Neuronal stem cell (in vitro differentiated cells): ENCODE measurements around the gene TBC1D5.

Experiments used
- DNase-seq: peaks from one replicate; pipeline ENCODE4 v3.0.0-alpha.2; 2013; ENCODE audit warnings: low spot score
- H2AFZ ChIP-seq: one replicate; pipeline ENCODE4 v1.6.1; 2013; ENCODE audit warnings: mild to moderate bottlenecking, low read length, inconsistent platforms
- H2AK5ac ChIP-seq: 2 replicates; pipeline ENCODE4 v1.6.1; 2013; ENCODE audit warnings: low read depth, mild to moderate bottlenecking, inconsistent platforms, low read length, moderate library complexity, mixed read lengths
- H2BK120ac ChIP-seq: 2 replicates; pipeline ENCODE4 v1.6.1; 2013; ENCODE audit warnings: low read depth, mild to moderate bottlenecking, inconsistent platforms, low read length, moderate library complexity, mixed read lengths
- H2BK12ac ChIP-seq: one replicate; pipeline ENCODE4 v1.6.1; 2013; ENCODE audit warnings: low read length, inconsistent platforms
- H2BK15ac ChIP-seq: 2 replicates; pipeline ENCODE4 v1.6.1; 2013; ENCODE audit warnings: mild to moderate bottlenecking, low read length, inconsistent platforms, mixed read lengths
- H2BK5ac ChIP-seq: one replicate; pipeline ENCODE4 v1.6.1; 2013; ENCODE audit warnings: inconsistent platforms, mild to moderate bottlenecking, low read length, moderate library complexity
- H3K14ac ChIP-seq: one replicate; pipeline ENCODE4 v1.6.1; 2013; ENCODE audit warnings: low read length, inconsistent platforms
- H3K18ac ChIP-seq: 2 replicates; pipeline ENCODE4 v1.6.1; 2013; ENCODE audit warnings: low read length, inconsistent platforms
- H3K23ac ChIP-seq: 2 replicates; pipeline ENCODE4 v1.6.1; 2013; ENCODE audit warnings: low read depth, mild to moderate bottlenecking, mixed read lengths, low read length, inconsistent platforms; ENCODE audit not compliant: poor library complexity
- H3K27ac ChIP-seq: replicated peaks from 3 replicates; pipeline ENCODE4 v1.5.1; 2013; ENCODE audit warnings: low read length, inconsistent platforms
- H3K27me3 ChIP-seq, 3 experiments: 2 replicates each; pipeline ENCODE4 v1.6.1; 2013; ENCODE audit warnings: low read length in 3 of 3, mild to moderate bottlenecking in 2 of 3, inconsistent platforms in 1 of 3, low read depth in 1 of 3, mixed read lengths in 1 of 3, moderate library complexity in 1 of 3; ENCODE audit not compliant: control insufficient read depth in 3 of 3, insufficient read depth in 3 of 3
- H3K36me3 ChIP-seq, 2 donors: replicated peaks in 1 of 2; 2 replicates each; pipeline ENCODE4 v1.6.1; 2013; ENCODE audit warnings: low read length in 2 of 2; ENCODE audit not compliant: control insufficient read depth in 2 of 2, insufficient read depth in 2 of 2
- H3K4ac ChIP-seq: 2 replicates; pipeline ENCODE4 v1.6.1; 2013; ENCODE audit warnings: inconsistent platforms, mild to moderate bottlenecking, low read length, moderate library complexity
- H3K4me1 ChIP-seq, 2 donors: 1 replicate in 1 of 2; 2 replicates in 1 of 2; pipeline ENCODE4 v1.6.1; 2013; ENCODE audit warnings: low read length in 2 of 2, low read depth in 1 of 2; ENCODE audit not compliant: control insufficient read depth in 2 of 2, insufficient read depth in 1 of 2
- H3K4me2 ChIP-seq: one replicate; pipeline ENCODE4 v1.6.1; 2013; ENCODE audit warnings: mild to moderate bottlenecking, low read length, inconsistent platforms; ENCODE audit not compliant: insufficient read depth, poor library complexity, severe bottlenecking
- H3K4me3 ChIP-seq, 2 donors: 2 replicates each; pipeline ENCODE4 v1.5.1; 2013; ENCODE audit warnings: low read length in 2 of 2, mild to moderate bottlenecking in 2 of 2, inconsistent platforms in 1 of 2, moderate library complexity in 1 of 2
- H3K79me1 ChIP-seq: one replicate; pipeline ENCODE4 v1.6.1; 2013; ENCODE audit warnings: low read depth, mild to moderate bottlenecking, inconsistent platforms, low read length, moderate library complexity
- H3K9ac ChIP-seq: one replicate; pipeline ENCODE4 v1.6.1; 2013; ENCODE audit warnings: mild to moderate bottlenecking, low read depth, low read length, inconsistent platforms; ENCODE audit not compliant: poor library complexity
- H3K9me3 ChIP-seq, 2 donors: replicated peaks in 1 of 2; 2 replicates each; pipeline versions ENCODE3 to v1.6.1; 2013; ENCODE audit warnings: low read length in 2 of 2, mild to moderate bottlenecking in 2 of 2, inconsistent platforms in 1 of 2, low read depth in 1 of 2, mixed read lengths in 1 of 2, moderate library complexity in 1 of 2; ENCODE audit not compliant: control insufficient read depth in 2 of 2, insufficient read depth in 1 of 2
- H4K8ac ChIP-seq: one replicate; pipeline ENCODE4 v1.6.1; 2013; ENCODE audit warnings: low read depth, mild to moderate bottlenecking, inconsistent platforms, low read length, moderate library complexity
- H4K91ac ChIP-seq: one replicate; pipeline ENCODE4 v1.6.1; 2013; ENCODE audit warnings: low read length, low read depth, mild to moderate bottlenecking, inconsistent platforms; ENCODE audit not compliant: poor library complexity
- WGBS, 2 donors: extraction: QIAGEN DNeasy Blood & Tissue Kit; methylation state at CpG; one replicate each; pipeline ENCODE4 v1.1.7; 2013; ENCODE audit warnings: missing lambda C conversion rate in 2 of 2, mixed read lengths in 1 of 2; ENCODE audit not compliant: insufficient read length in 2 of 2, insufficient replicate concordance in 1 of 2; ENCODE audit errors: extremely low coverage in 2 of 2; 5-methylcytosine and 5-hydroxymethylcytosine counted together

Gene TBC1D5

GRCh38 chr3:17580901-17581300 lies 161.5 kb downstream of the TBC1D5 start:
- Histone ChIP-seq H2AFZ (no peak overlapping the region), H2BK5ac (no peak overlapping the region), H3K4me1 (no peaks in the 10 kb centered on the region), H3K4ac (no peak overlapping the region), H3K18ac (no peak overlapping the region), H3K23ac (no peak overlapping the region), H4K8ac (no peak overlapping the region), H3K4me2 (no peak overlapping the region), H2BK12ac (no peak overlapping the region), H3K4me3 (no peak overlapping the region), H3K36me3 (no peaks in the 10 kb centered on the region), H3K9ac (no peak overlapping the region), H4K91ac (no peak overlapping the region), H2BK120ac (no peak overlapping the region), H3K79me1 (no peaks in the 10 kb centered on the region), H2AK5ac (no peak overlapping the region), H3K27ac (no peak overlapping the region), H3K27me3 (no peaks in the 10 kb centered on the region), H2BK15ac (no peak overlapping the region), H3K14ac (no peak overlapping the region), H3K9me3 (no peaks in the 10 kb centered on the region)
- no CpG with 5 or more reads among the region's 4 CpGs for WGBS, 2 donors
- no peak for DNase-seq

GRCh38 chr3:17579289-17580031 lies 163.0 kb downstream of the TBC1D5 start:
- Histone ChIP-seq H3K27me3 (no peaks in the 10 kb centered on the region), H3K18ac (no peak overlapping the region), H3K36me3 (no peaks in the 10 kb centered on the region), H3K4ac (no peak overlapping the region), H3K9ac (no peak overlapping the region), H4K8ac (no peak overlapping the region), H3K79me1 (no peaks in the 10 kb centered on the region), H2AK5ac (no peak overlapping the region), H3K4me2 (no peak overlapping the region), H2BK12ac (no peak overlapping the region), H2BK120ac (no peak overlapping the region), H3K14ac (no peak overlapping the region), H2BK15ac (no peak overlapping the region), H3K9me3 (no peaks in the 10 kb centered on the region), H4K91ac (no peak overlapping the region), H2AFZ (no peak overlapping the region), H3K27ac (no peak overlapping the region), H3K4me1 (no peaks in the 10 kb centered on the region), H3K23ac (no peak overlapping the region), H2BK5ac (no peak overlapping the region), H3K4me3 (no peak overlapping the region)
- no CpG with 5 or more reads among the region's 3 CpGs for WGBS, 2 donors
- no peak for DNase-seq

- Histone ChIP-seq H3K9me3 (no peaks in the 10 kb centered on the region), H3K4me3 (no peak overlapping the region), H3K79me1 (no peaks in the 10 kb centered on the region), H3K36me3 (no peaks in the 10 kb centered on the region), H3K4me1 (peaks cover 0 to 1% of the 10 kb centered on the region in 2 donors), H2AFZ (no peak overlapping the region), H3K14ac (no peak overlapping the region), H3K27me3 (no peaks in the 10 kb centered on the region), H3K27ac (no peak overlapping the region), H3K18ac (no peak overlapping the region), H3K4ac (no peak overlapping the region), H2BK5ac (no peak overlapping the region), H2BK15ac (no peak overlapping the region), H3K9ac (no peak overlapping the region), H2BK120ac (no peak overlapping the region), H3K4me2 (no peak overlapping the region), H4K8ac (no peak overlapping the region), H2BK12ac (no peak overlapping the region), H2AK5ac (no peak overlapping the region), H4K91ac (no peak overlapping the region), H3K23ac (no peak overlapping the region)
- WGBS, 2 donors: no CpG with 5 or more reads among the region's 4 CpGs
- no peak for DNase-seq
These were observed 164.5 kb downstream of the TBC1D5 start for GRCh38 chr3:17577796-17578520.

GRCh38 chr3:17573396-17573795 lies 169.0 kb downstream of the TBC1D5 start:
- H2AFZ ChIP-seq: no peak overlapping the region
- no peaks in the 10 kb centered on the region for H3K36me3 ChIP-seq
- no peaks in the 10 kb centered on the region for H3K9me3 ChIP-seq
- H3K79me1 ChIP-seq: no peaks in the 10 kb centered on the region
- no peak overlapping the region for H3K4me3 ChIP-seq
- H3K4me2 ChIP-seq: no peak overlapping the region
- H3K4me1 ChIP-seq: peaks cover 0 to 1% of the 10 kb centered on the region in 2 donors
- H3K18ac ChIP-seq: no peak overlapping the region
- DNase-seq: no peak
- H3K4ac ChIP-seq: no peak overlapping the region
- H2BK15ac ChIP-seq: no peak overlapping the region
- H2BK120ac ChIP-seq: no peak overlapping the region
- no peaks in the 10 kb centered on the region for H3K27me3 ChIP-seq
- H3K14ac ChIP-seq: no peak overlapping the region
- H3K27ac ChIP-seq: no peak overlapping the region
- no peak overlapping the region for H4K91ac ChIP-seq
- WGBS, 2 donors: no CpG with 5 or more reads among the region's 1 CpG
- no peak overlapping the region for H2BK5ac ChIP-seq
- H2BK12ac ChIP-seq: no peak overlapping the region
- no peak overlapping the region for H3K9ac ChIP-seq
- H2AK5ac ChIP-seq: no peak overlapping the region
- no peak overlapping the region for H4K8ac ChIP-seq
- no peak overlapping the region for H3K23ac ChIP-seq
